ENCODE measurements around the gene GALNT8.

DNA sequence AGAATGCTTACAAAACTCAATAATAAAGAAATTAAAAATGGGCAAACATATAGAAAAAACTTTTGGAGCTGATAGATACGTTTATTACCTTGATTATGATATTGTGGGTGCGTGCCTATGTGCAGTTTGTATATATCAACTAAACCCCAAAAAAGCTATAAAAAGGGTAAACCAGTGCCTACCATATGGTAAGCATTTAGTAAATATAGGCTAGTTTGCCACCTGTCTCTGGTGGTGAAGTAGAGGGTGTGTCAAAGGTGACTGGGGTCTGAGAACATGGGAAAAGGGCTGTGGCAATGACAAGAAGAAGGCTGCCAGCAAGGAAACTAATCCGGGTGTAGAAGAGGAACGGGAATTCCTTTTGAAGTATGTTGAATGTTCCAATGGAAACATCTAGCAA is 18.3 kb downstream of the GALNT8 start:
- no peak for TF ChIP-seq RCOR1 (IDR thresholded peaks at IDR 0.05; ENCODE audit: borderline replicate concordance in 1 of 2, low read depth in 2 of 2, low read length in 2 of 2)
- no peak for TF ChIP-seq POLR2AphosphoS2 (IDR thresholded peaks at IDR 0.05; ENCODE audit: low read length)
- TF ChIP-seq FOXM1 (IDR thresholded peaks at IDR 0.05; ENCODE audit: low read depth): no peak
- no peak for TF ChIP-seq FOXM1 (CRISPR knock-in tag; IDR thresholded peaks at IDR 0.05; ENCODE audit: low read depth)

Measured in K562 (cell line).